Measurements from ENCODE around the gene ZNF423.

Gene ZNF423

DNA sequence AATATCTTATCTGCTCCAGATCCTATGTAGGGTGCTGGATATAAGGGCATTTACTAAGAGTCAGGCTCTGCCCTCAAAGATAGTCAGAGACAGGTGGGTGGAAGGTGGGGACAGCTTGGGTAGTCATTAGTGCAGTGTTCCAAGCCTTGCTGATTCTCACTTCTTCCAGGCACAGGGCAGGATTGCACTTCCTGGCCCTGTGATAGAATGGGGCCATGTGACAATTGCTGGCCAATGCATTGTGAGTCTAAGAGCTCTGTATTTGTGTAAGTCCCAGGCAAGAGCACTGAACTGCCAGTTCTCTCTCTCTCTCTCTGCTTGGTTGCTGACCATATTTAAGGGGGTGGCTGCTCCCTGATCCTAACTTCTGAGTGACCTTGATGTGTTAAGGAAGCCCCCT, 370.2 kb downstream of the ZNF423 start:
- Histone ChIP-seq H3K79me2 (ENCODE audit: insufficient read depth, low read length) (no peaks in the 10 kb centered on the region), H3K4me1 (ENCODE audit: insufficient read depth, low read length, severe bottlenecking) (no peaks in the 10 kb centered on the region), H3K9me2 (ENCODE audit: low read depth, low read length) (no peaks in the 10 kb centered on the region), H4K20me1 (ENCODE audit: insufficient read depth, low read length) (no peaks in the 10 kb centered on the region), H3K27ac (ENCODE audit: low read depth, low read length, poor library complexity, severe bottlenecking) (no peak overlapping the region), H3K9ac (ENCODE audit: low read length) (no peak overlapping the region), H3K4me2 (ENCODE audit: low read length) (no peak overlapping the region), H2AFZ (ENCODE audit: low read length) (no peak overlapping the region), H3K27me3 (ENCODE audit: insufficient read depth, low read length) (no peaks in the 10 kb centered on the region; the same call in 1 of the 2 replicates), H3K36me3 (ENCODE audit: insufficient read depth, low read length) (no peaks in the 10 kb centered on the region), H3F3A (ENCODE audit: insufficient read depth, low read length) (no peaks in the 10 kb centered on the region), H3K4me3 (ENCODE audit: low read depth, low read length, poor library complexity, severe bottlenecking) (no peak overlapping the region), H3K9me3 (ENCODE audit: low read length) (no peaks in the 10 kb centered on the region)
- TF ChIP-seq EZH2 (IDR thresholded peaks at IDR 0.05; ENCODE audit: borderline replicate concordance, low read length): no peak
- TF ChIP-seq, protein P1, sequence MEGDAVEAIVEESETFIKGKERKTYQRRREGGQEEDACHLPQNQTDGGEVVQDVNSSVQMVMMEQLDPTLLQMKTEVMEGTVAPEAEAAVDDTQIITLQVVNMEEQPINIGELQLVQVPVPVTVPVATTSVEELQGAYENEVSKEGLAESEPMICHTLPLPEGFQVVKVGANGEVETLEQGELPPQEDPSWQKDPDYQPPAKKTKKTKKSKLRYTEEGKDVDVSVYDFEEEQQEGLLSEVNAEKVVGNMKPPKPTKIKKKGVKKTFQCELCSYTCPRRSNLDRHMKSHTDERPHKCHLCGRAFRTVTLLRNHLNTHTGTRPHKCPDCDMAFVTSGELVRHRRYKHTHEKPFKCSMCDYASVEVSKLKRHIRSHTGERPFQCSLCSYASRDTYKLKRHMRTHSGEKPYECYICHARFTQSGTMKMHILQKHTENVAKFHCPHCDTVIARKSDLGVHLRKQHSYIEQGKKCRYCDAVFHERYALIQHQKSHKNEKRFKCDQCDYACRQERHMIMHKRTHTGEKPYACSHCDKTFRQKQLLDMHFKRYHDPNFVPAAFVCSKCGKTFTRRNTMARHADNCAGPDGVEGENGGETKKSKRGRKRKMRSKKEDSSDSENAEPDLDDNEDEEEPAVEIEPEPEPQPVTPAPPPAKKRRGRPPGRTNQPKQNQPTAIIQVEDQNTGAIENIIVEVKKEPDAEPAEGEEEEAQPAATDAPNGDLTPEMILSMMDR (IDR thresholded peaks at IDR 0.05; ENCODE audit: low read length): no peak

DNA sequence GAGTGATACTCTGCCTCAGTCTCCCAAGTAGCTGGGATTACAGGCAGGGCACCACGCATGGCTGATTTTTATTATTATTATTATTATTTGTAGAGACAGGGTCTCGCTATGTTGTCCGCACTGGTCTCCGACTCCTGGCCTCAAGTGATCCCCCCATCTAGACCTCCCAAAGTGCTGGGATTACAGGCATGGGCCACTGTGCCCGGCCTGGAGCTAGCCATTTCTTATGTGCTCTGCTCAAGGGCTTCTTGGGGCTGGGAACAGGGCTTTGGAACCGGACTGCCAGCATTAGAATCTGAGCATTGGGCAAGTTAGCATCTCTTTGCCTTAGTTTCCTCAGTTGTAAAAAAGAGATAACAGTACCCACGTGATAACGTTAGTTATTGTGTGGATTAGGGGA, 371.0 kb downstream of the ZNF423 start:
- Histone ChIP-seq H3K4me3 (ENCODE audit: low read depth, low read length, poor library complexity, severe bottlenecking) (no peak overlapping the region), H3K9ac (ENCODE audit: low read length) (no peak overlapping the region), H3K27me3 (ENCODE audit: insufficient read depth, low read length) (no peaks in the 10 kb centered on the region; the same call in 1 of the 2 replicates), H3K9me3 (ENCODE audit: low read length) (no peaks in the 10 kb centered on the region), H3F3A (ENCODE audit: insufficient read depth, low read length) (no peaks in the 10 kb centered on the region), H2AFZ (ENCODE audit: low read length) (no peak overlapping the region), H3K9me2 (ENCODE audit: low read depth, low read length) (no peaks in the 10 kb centered on the region), H3K36me3 (ENCODE audit: insufficient read depth, low read length) (no peaks in the 10 kb centered on the region), H4K20me1 (ENCODE audit: insufficient read depth, low read length) (no peaks in the 10 kb centered on the region), H3K79me2 (ENCODE audit: insufficient read depth, low read length) (no peaks in the 10 kb centered on the region), H3K4me1 (ENCODE audit: insufficient read depth, low read length, severe bottlenecking) (no peaks in the 10 kb centered on the region), H3K27ac (ENCODE audit: low read depth, low read length, poor library complexity, severe bottlenecking) (no peak overlapping the region), H3K4me2 (ENCODE audit: low read length) (no peak overlapping the region)
- TF ChIP-seq EZH2 (IDR thresholded peaks at IDR 0.05; ENCODE audit: borderline replicate concordance, low read length): no peak
- TF ChIP-seq, protein P1 (IDR thresholded peaks at IDR 0.05; ENCODE audit: low read length): no peak

- Histone ChIP-seq H3F3A (ENCODE audit: insufficient read depth, low read length) (no peaks in the 10 kb centered on the region), H3K9ac (ENCODE audit: low read length) (no peak overlapping the region), H3K4me2 (ENCODE audit: low read length) (no peak overlapping the region), H3K27me3 (ENCODE audit: insufficient read depth, low read length) (no peaks in the 10 kb centered on the region; the same call in 1 of the 2 replicates), H2AFZ (ENCODE audit: low read length) (no peak overlapping the region), H3K9me3 (ENCODE audit: low read length) (no peaks in the 10 kb centered on the region), H3K36me3 (ENCODE audit: insufficient read depth, low read length) (no peaks in the 10 kb centered on the region), H3K9me2 (ENCODE audit: low read depth, low read length) (no peaks in the 10 kb centered on the region), H3K4me3 (ENCODE audit: low read depth, low read length, poor library complexity, severe bottlenecking) (no peak overlapping the region), H3K4me1 (ENCODE audit: insufficient read depth, low read length, severe bottlenecking) (no peaks in the 10 kb centered on the region), H3K27ac (ENCODE audit: low read depth, low read length, poor library complexity, severe bottlenecking) (no peak overlapping the region), H4K20me1 (ENCODE audit: insufficient read depth, low read length) (no peaks in the 10 kb centered on the region), H3K79me2 (ENCODE audit: insufficient read depth, low read length) (no peaks in the 10 kb centered on the region)
- TF ChIP-seq, protein P1 (IDR thresholded peaks at IDR 0.05; ENCODE audit: low read length): no peak
- no peak for TF ChIP-seq EZH2 (IDR thresholded peaks at IDR 0.05; ENCODE audit: borderline replicate concordance, low read length)
Observed at GRCh38 chr16:49484451-49484849, 371.5 kb downstream of the ZNF423 start.
